Measurements from ENCODE around the gene QRFP. TPM values are rescaled to one million over a fixed set of nuclear protein-coding genes. Genes with fewer than 3 reads are reported as not detected.

The QRFP gene
- total RNA-seq, 1 experiment from 2014 or later, result not detected

GRCh38 chr9:130885484-130886375 is 10.9 kb downstream of the QRFP start:
- H3K79me2 ChIP-seq (ENCODE audit: insufficient read depth, low read length), result no peaks in the 10 kb centered on the region
- H3K4ac ChIP-seq (ENCODE audit: low read depth, low read length), result no peak overlapping the region
- Mint-ChIP-seq H3K36me3 (ENCODE audit: insufficient read depth in 1 of 3, low read depth in 3 of 3) (peaks cover 32 to 79% (median 68%) of the 10 kb centered on the region in 3 experiments), H3K4me1 (peaks cover 3 to 5% of the 10 kb centered on the region in 2 experiments; a peak in 3 of 4 replicates), H3K4me3 (no peak overlapping the region), H3K9me3 (no peaks in the 10 kb centered on the region), H3K27me3 (ENCODE audit: low read depth) (no peaks in the 10 kb centered on the region; the same call in 1 of the 2 replicates), H3K27ac (peak overlapping the region in 2 of 3 experiments; percentile 88 to 97; a peak in 5 of 7 replicates)
- no peak for DNase-seq
- H3K9me3 ChIP-seq (ENCODE audit: control insufficient read depth, low read depth, low read length), result no peaks in the 10 kb centered on the region
- no peak overlapping the region for H2BK5ac ChIP-seq (ENCODE audit: insufficient read length, low read length)
- no peak overlapping the region for H3K4me2 ChIP-seq (ENCODE audit: insufficient read depth, insufficient read length, low read length)
- TF ChIP-seq CTCF (conservative IDR thresholded peaks at IDR 0.05), result no peak
- H3K14ac ChIP-seq (ENCODE audit: insufficient read depth, low read length), result no peak overlapping the region; the same call in 1 of the 2 replicates
- H3K9ac ChIP-seq (ENCODE audit: extremely low read depth, insufficient read length, low read length), result no peak overlapping the region
- H4K8ac ChIP-seq (replicated peaks; ENCODE audit: insufficient read length, low read depth, low read length), result no peak overlapping the region
- H2BK120ac ChIP-seq (ENCODE audit: low read depth, low read length, poor library complexity, severe bottlenecking), result no peak overlapping the region
- H2BK20ac ChIP-seq (ENCODE audit: low read depth, low read length, poor library complexity, severe bottlenecking), result no peak overlapping the region
- H3K79me1 ChIP-seq (ENCODE audit: insufficient read depth, low read depth, low read length, poor library complexity, severe bottlenecking), result no peaks in the 10 kb centered on the region
- no peaks in the 10 kb centered on the region for H3K4me1 ChIP-seq (ENCODE audit: insufficient read depth, low read length)
- no peak overlapping the region for H2BK15ac ChIP-seq (ENCODE audit: low read depth, low read length)
- peaks cover 2% of the 10 kb centered on the region for H4K20me1 ChIP-seq (ENCODE audit: control insufficient read depth, insufficient read depth, insufficient read length)
- H3K56ac ChIP-seq (ENCODE audit: insufficient read length, low read depth, low read length), result no peak overlapping the region
- H3K27me3 ChIP-seq (ENCODE audit: insufficient read depth, low read length), result no peaks in the 10 kb centered on the region
- H3K18ac ChIP-seq (ENCODE audit: insufficient read length, low read depth, low read length), result no peak overlapping the region
- no peak overlapping the region for H4K5ac ChIP-seq (ENCODE audit: insufficient read length, low read depth, low read length)
- no peak overlapping the region for H2AFZ ChIP-seq (ENCODE audit: low read length)
- no peak overlapping the region for H4K91ac ChIP-seq (ENCODE audit: insufficient read length, low read depth, low read length)
- no CpG with 5 or more reads among the region's 35 CpGs for WGBS (ENCODE audit: extremely low coverage, insufficient read length, low lambda C conversion rate)
- H3K23me2 ChIP-seq (ENCODE audit: insufficient read length, low read depth, low read length, poor library complexity, severe bottlenecking), result no peaks in the 10 kb centered on the region
- H3K27ac ChIP-seq (ENCODE audit: insufficient read length, low read depth, low read length), result no peak overlapping the region
- no peak overlapping the region for H2AK5ac ChIP-seq (ENCODE audit: insufficient read length, low read length)
- no peak overlapping the region for H3T11ph ChIP-seq (ENCODE audit: low read length)
- H2BK12ac ChIP-seq (ENCODE audit: insufficient read length, low read depth, low read length), result no peak overlapping the region
- H3K23ac ChIP-seq (ENCODE audit: insufficient read length, low read depth, low read length), result no peak overlapping the region
